ENCODE measurements around the gene ETF1.

- TF ChIP-seq CTCF (IDR thresholded peaks at IDR 0.05) (no peak), ZFX (IDR thresholded peaks at IDR 0.05; ENCODE audit: borderline replicate concordance) (no peak)
Measured at GRCh38 chr5:138466900-138467710, 75.9 kb downstream of the ETF1 start.

Measured in 22Rv1 (cell line).